ENCODE results near the gene AKAP13. TPM values are rescaled to one million over a fixed set of nuclear protein-coding genes. Genes with fewer than 3 reads are reported as not detected.

The AKAP13 gene
- total and polyA plus RNA-seq, 2 of the 8 experiments (the other 6 are each of a cell fraction or from before 2014, with no cell fraction given), result 14.0 to 46.2 TPM

DNA sequence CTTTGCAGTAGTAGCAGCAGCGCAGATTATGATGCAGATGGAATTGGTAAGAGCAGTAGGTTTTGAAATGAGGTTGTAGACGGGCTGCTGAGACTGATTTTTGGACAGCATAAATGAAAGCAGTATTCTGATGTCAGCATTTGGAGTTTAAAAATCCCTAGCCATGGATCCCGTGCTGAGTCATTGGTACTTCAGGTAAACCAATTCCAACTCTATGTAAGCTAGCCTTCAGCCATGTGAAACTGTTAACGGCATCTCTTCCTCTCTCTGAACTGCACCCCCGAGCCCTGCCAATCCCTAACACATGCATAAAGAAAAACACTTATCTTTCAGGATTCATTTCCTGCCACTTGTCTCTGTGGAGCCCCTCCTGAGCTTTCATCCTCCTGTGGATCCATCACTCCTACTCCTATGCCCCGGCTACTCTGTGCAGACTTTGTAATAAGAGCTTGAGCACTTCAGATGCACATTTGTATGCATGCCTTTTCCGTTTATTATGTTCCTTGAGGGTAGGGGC is 119.0 kb downstream of the AKAP13 start:
- H3K4me2 ChIP-seq (ENCODE audit: insufficient read depth in 1 of 2, low read depth in 2 of 2, low read length in 2 of 2), result no peak overlapping the region
- no peak overlapping the region for H2BK15ac ChIP-seq (ENCODE audit: low read length)
- no peak overlapping the region for H3K14ac ChIP-seq (ENCODE audit: insufficient read length)
- H3K27me3 ChIP-seq (replicated peaks in 1 of 4; ENCODE audit: control insufficient read depth in 3 of 4, extremely low read depth in 1 of 4, insufficient read depth in 3 of 4, low read length in 3 of 4), result no peaks in the 10 kb centered on the region
- H3K23ac ChIP-seq (ENCODE audit: insufficient read length), result no peak overlapping the region
- FAIRE-seq (no peak), DNase-seq (ENCODE audit: low read depth in 1 of 2, low spot score in 2 of 2) (no peak)
- peaks cover 0 to 60% of the 10 kb centered on the region in 2 experiments; a peak in 2 of 4 replicates for H3K79me2 ChIP-seq (ENCODE audit: control insufficient read depth in 1 of 2, insufficient read depth in 2 of 2, low read length in 2 of 2)
- H4K8ac ChIP-seq (ENCODE audit: extremely low read depth, insufficient read depth, low read length), result no peak overlapping the region
- no peak overlapping the region for H2BK120ac ChIP-seq (replicated peaks; ENCODE audit: low read depth, low read length)
- H4K91ac ChIP-seq (replicated peaks; ENCODE audit: insufficient read length, low read length), result no peak overlapping the region
- ChIA-PET CTCF (ENCODE audit: partially characterized antibody) (interaction anchor here (1.7 to 2.9 kb wide), 4 partner anchors 9 to 169 kb away, joined by 5 to 13 read pairs (median 7); no protein-coding TSS in a partner anchor), POLR2A (ENCODE audit: partially characterized antibody) (no interaction called here)
- H3K9ac ChIP-seq (replicated peaks in 1 of 4; ENCODE audit: extremely low read depth in 1 of 4, low read depth in 3 of 4, low read length in 3 of 4), result no peak overlapping the region
- H3K4me1 ChIP-seq (replicated peaks in 1 of 4; ENCODE audit: control insufficient read depth in 3 of 4, insufficient read depth in 4 of 4, low read length in 3 of 4), result peaks cover 0 to 14% (median 4%) of the 10 kb centered on the region in 4 experiments; a peak in 5 of 7 replicates
- WGBS, 2 experiments (ENCODE audit: extremely low coverage in 1 of 2, insufficient coverage in 1 of 2, insufficient read length in 1 of 2, insufficient replicate concordance in 2 of 2, low coverage in 1 of 2, low lambda C conversion rate in 2 of 2, missing lambda C conversion rate in 1 of 2), result 71% methylated on average over 7 of the region's 7 CpGs; no CpG with 5 or more reads in 1 of the 2 experiments
- no peak overlapping the region for H3K27ac ChIP-seq (ENCODE audit: low read depth, low read length)
- no peak overlapping the region for H3K4me3 ChIP-seq (ENCODE audit: extremely low read depth in 1 of 4, insufficient read depth in 2 of 4, low read depth in 3 of 4, low read length in 4 of 4)
- no peak overlapping the region for H3K4ac ChIP-seq (replicated peaks; ENCODE audit: insufficient read length, low read depth, low read length)
- no peaks in the 10 kb centered on the region for H3K9me3 ChIP-seq (ENCODE audit: insufficient read depth in 2 of 2, low read depth in 1 of 2, low read length in 1 of 2)
- no peak for TF ChIP-seq CREB1 (IDR thresholded peaks at IDR 0.05)
- TF ChIP-seq PHF8 (conservative IDR thresholded peaks at IDR 0.05; ENCODE audit: low read depth, low read length), result no peak
- TF ChIP-seq KDM4A (IDR thresholded peaks at IDR 0.05; ENCODE audit: low read depth, low read length, severe bottlenecking), result no peak
- TF ChIP-seq, protein P1, sequence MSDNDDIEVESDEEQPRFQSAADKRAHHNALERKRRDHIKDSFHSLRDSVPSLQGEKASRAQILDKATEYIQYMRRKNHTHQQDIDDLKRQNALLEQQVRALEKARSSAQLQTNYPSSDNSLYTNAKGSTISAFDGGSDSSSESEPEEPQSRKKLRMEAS (IDR thresholded peaks at IDR 0.05), result no peak
- no peak for TF ChIP-seq JUND (IDR thresholded peaks at IDR 0.05; ENCODE audit: low read length)
- TF ChIP-seq SP1 (IDR thresholded peaks at IDR 0.05; ENCODE audit: low read depth, low read length), result no peak
- TF ChIP-seq SIX5 (IDR thresholded peaks at IDR 0.05; ENCODE audit: low read depth, low read length), result no peak
- no peak for TF ChIP-seq SAP30 (IDR thresholded peaks at IDR 0.05; ENCODE audit: insufficient read depth, insufficient replicate concordance, low read length)
- TF ChIP-seq BRCA1 (IDR thresholded peaks at IDR 0.05; ENCODE audit: low read depth, low read length), result no peak
- no peak overlapping the region for H3K56ac ChIP-seq (replicated peaks; ENCODE audit: insufficient read length, low read depth, low read length)
- no peak overlapping the region for H2BK5ac ChIP-seq (ENCODE audit: low read depth, low read length)
- no peaks in the 10 kb centered on the region for H3K36me3 ChIP-seq (ENCODE audit: control insufficient read depth in 2 of 4, insufficient read depth in 4 of 4, low read length in 3 of 4)
- peaks cover 2 to 6% of the 10 kb centered on the region in 2 experiments for H4K20me1 ChIP-seq (replicated peaks in 1 of 2; ENCODE audit: control insufficient read depth in 1 of 2, insufficient read depth in 2 of 2, low read length in 2 of 2)
- no peak overlapping the region for H2BK20ac ChIP-seq (ENCODE audit: low read length)
- no peak overlapping the region for H2AFZ ChIP-seq (ENCODE audit: low read length)
- peaks cover 5% of the 10 kb centered on the region; the same call in 1 of the 2 replicates for H3K79me1 ChIP-seq (ENCODE audit: low read depth, low read length)
- no peaks in the 10 kb centered on the region for H3K23me2 ChIP-seq (ENCODE audit: low read depth, low read length)
- H4K5ac ChIP-seq (ENCODE audit: insufficient read length, low read depth, low read length), result no peak overlapping the region
- no peak overlapping the region for H3K18ac ChIP-seq (ENCODE audit: extremely low read depth, low read length)
- H2AK5ac ChIP-seq (ENCODE audit: low read depth, low read length), result no peak overlapping the region
- H2BK12ac ChIP-seq (ENCODE audit: low read depth, low read length), result no peak overlapping the region

Data from H1 (cell line).